Fibroblast of pulmonary artery (primary cell): Measurements from ENCODE around the gene VWA3B.
"Not testable (repeated sequence)": the region's sequence is repeated elsewhere in the genome, so short reads cannot be mapped to it uniquely, and the experiment has no call there.

Experiments
- DNase-seq: peaks from one replicate; pipeline ENCODE4 v3.0.0-alpha.2; 2010; ENCODE audit warnings: low read depth
- H3K4me3 ChIP-seq: replicated peaks from 2 replicates; pipeline ENCODE4 v1.5.1; 2011; ENCODE audit warnings: low read depth, mild to moderate bottlenecking, control low read depth, low read length, moderate library complexity
- TF ChIP-seq, protein P1 (sequence below): IDR thresholded peaks from 2 replicates; pipeline ENCODE4 v1.5.1; 2011; ENCODE audit warnings: mild to moderate bottlenecking, control low read depth, low read length, inconsistent platforms; ENCODE audit errors: missing control alignments

Gene VWA3B

DNA sequence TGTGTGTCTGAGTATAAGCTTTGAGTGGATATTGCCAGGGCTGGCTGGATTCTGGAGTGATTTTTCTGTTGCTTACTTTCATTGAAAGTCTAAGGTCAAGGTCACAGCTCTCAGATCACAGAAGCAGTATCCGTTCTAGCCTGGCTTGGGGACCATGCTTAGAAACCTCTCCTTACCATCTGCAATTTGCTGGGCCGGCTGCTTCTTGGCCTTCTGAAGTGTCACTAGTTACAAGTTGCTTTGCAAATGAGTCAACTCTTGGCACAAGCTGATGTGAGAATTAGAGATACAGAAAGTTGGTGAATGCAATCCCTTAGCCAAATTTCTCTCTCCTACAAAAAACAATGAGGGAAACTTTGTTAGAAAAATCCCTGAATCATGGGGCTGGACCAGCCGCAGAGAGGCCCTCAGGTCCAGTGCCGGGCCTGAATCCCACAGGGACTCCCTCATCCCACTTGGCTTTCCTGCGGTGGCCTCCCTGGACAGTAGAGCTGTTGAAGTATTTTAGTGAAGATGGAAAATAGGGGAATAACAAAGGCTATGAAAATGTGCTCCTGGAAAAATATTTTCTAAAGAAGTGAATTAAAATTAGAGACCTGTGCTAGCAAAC, 166.6 kb downstream of the VWA3B start:
- H3K4me3 ChIP-seq, result no peak overlapping the region

GRCh38 chr2:98254504-98255059, 167.6 kb downstream of the VWA3B start:
- TF ChIP-seq, protein P1, sequence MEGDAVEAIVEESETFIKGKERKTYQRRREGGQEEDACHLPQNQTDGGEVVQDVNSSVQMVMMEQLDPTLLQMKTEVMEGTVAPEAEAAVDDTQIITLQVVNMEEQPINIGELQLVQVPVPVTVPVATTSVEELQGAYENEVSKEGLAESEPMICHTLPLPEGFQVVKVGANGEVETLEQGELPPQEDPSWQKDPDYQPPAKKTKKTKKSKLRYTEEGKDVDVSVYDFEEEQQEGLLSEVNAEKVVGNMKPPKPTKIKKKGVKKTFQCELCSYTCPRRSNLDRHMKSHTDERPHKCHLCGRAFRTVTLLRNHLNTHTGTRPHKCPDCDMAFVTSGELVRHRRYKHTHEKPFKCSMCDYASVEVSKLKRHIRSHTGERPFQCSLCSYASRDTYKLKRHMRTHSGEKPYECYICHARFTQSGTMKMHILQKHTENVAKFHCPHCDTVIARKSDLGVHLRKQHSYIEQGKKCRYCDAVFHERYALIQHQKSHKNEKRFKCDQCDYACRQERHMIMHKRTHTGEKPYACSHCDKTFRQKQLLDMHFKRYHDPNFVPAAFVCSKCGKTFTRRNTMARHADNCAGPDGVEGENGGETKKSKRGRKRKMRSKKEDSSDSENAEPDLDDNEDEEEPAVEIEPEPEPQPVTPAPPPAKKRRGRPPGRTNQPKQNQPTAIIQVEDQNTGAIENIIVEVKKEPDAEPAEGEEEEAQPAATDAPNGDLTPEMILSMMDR, result no peak
- no peak overlapping the region for H3K4me3 ChIP-seq
- no peak for DNase-seq

More for the DNA sequence above, 166.6 kb downstream of the VWA3B start:
- peak; percentile 42 for DNase-seq
- TF ChIP-seq, protein P1, result no peak

DNA sequence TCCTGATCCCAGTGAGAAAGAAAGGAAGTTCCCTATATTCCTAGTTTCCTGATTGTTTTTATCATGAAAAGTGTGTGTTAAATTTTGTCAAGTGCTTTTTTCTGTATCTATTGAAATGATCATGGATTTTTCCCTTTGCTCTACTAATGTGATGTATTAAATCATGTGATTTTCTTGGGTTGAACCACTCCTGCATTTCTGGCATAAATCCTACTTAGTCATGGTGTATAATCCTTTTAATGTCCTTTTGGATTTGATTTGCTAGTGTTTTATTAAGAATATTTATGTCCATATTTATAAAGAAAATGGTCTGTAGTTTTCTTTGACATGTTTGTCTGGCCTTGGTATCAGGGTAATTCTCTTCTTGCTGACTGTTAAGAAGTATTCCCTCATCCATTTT, 171.9 kb downstream of the VWA3B start:
- TF ChIP-seq, protein P1, result no peak
- no peak overlapping the region for H3K4me3 ChIP-seq
- no peak for DNase-seq

DNA sequence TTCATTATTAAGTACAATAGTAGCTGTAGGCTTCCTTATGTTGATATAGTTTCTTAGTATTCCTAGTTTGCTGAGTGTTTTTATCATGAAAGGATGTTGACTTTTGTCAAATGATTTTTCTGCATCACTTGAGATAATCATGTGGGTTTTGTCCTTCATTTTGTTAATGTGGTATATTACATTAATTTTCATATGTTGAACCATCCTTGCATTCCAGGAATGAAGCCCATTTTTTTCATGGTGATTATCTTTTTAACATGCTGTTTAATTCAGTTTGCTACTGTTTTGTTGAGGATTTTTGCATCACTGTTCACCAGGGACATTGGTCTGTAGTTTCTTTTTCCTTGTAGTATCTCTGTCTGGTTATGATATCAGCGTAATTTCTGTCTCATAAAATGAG, 176.4 kb downstream of the VWA3B start:
- H3K4me3 ChIP-seq, result no peak overlapping the region
- TF ChIP-seq, protein P1, result no peak
- DNase-seq, result no peak

GRCh38 chr2:98268225-98268624, 181.3 kb downstream of the VWA3B start:
- not testable (repeated sequence) for DNase-seq, H3K4me3 ChIP-seq

- H3K4me3 ChIP-seq, result no peak overlapping the region
- TF ChIP-seq, protein P1, result peak; percentile 87
- DNase-seq, result peak; percentile 70
These were observed 182.3 kb downstream of the VWA3B start for GRCh38 chr2:98269274-98269673.

DNA sequence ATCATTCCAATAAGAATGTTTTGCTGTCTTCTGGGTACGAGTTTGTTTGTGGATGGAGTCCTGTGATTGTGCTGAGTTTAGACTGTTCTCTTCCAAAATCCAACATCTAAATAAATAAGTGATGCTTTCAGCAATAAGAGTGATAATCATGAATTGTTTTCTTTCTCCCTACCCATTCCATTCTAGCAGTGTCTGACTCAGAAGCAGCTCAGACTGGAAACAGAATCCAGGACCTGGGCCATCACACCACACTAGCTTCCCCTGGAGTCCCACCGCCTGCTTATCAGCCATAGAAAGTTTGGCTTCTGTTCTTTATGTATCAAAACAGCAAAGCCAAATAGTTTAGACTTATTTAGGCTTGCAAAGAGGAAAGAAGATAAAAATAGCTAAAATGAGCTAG, 182.9 kb downstream of the VWA3B start:
- no peak overlapping the region for H3K4me3 ChIP-seq
- TF ChIP-seq, protein P1, result no peak
- no peak for DNase-seq
